ENCODE results near the gene RILPL1. TPM values are rescaled to one million over a fixed set of nuclear protein-coding genes. Genes with fewer than 3 reads are reported as not detected.
"Not testable (repeated sequence)": the region's sequence is repeated elsewhere in the genome, so short reads cannot be mapped to it uniquely, and the experiment has no call there.

RILPL1 gene
- polyA plus RNA-seq, 4 donors: 15.9 to 24.1 (median 18.9) TPM

DNA sequence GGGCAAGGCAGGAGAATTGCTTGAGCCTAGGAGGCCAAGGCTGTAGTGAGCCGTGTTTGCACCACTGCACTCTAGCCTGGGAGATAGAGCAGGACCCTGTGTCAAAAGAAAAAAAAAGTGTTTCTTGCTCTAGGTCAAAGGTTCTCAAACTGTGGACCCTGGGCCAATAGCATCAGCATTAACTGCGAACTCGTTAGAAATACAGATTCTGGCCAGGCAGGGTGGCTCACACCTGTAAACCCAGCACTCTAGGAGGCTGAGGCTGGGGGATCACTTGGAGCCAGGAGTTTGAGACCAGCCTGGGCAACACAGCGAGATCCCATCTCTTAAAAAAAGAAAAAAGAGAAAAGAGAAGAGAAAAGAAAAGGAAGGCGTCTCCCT is 97.9 kb downstream of the RILPL1 start:
- no peak for DNase-seq (ENCODE audit: low read depth in 4 of 4, low spot score in 3 of 4)

DNA sequence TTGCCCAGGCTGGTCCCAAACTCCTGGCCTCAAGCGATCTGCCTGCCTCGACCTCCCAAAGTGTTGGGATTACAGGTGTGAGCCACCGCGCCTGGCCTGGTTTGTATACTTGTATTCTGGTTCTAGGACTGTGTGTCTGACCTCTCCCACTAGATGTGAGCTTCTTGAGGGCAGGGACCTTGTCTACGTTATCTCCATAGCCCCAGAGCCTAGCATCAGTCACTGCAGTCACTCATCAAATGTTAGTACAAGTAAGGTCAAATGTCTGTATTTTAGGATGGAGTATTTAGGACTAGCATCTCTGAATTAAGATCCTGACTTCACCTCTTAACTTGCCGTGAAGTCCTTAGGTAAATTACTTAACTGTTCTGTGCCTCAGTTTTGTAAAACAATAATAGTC is 99.9 kb downstream of the RILPL1 start:
- no peak for DNase-seq (ENCODE audit: low read depth in 4 of 4, low spot score in 3 of 4)

DNA sequence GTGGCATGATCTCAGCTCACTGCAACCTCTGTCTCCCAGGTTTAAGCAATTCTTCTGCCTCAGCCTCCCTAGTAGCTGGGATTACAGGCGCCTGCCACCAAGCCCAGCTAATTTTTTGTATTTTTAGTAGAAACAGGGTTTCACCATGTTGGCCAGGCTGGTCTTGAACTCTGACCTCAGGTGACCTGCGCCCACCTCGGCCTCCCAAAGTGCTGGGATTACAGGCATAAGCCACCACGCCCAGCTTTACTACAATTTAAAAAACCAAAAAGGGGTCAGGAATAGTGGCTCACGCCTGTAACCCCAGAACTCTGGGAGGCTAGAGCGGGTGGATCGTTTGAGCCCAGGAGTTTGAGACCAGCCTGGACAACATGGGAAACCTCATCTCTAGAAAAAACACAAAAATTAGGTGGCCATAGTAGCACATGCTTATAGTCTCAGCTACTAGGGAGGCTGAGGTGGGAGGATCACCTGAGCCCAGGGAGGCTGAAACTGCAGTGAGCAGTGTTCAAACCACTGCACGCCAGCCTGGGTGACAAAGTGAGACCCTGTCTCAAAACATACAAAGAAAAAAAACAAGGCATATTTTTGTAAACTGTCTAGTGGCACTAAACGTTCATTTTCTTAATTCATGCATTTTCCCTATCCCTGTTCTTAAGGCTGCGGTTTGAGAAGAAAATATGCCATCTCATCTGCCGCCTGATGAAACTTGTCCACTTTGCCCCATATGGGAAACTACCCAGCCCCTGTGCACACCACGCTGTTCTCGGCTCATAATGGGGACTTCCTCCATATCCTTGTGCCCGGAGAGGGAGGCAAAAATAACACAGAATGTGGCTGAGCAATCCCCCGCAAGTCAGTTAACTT is 101.3 kb downstream of the RILPL1 start:
- not testable (repeated sequence) for DNase-seq (ENCODE audit: low read depth in 4 of 4, low spot score in 3 of 4)

DNA sequence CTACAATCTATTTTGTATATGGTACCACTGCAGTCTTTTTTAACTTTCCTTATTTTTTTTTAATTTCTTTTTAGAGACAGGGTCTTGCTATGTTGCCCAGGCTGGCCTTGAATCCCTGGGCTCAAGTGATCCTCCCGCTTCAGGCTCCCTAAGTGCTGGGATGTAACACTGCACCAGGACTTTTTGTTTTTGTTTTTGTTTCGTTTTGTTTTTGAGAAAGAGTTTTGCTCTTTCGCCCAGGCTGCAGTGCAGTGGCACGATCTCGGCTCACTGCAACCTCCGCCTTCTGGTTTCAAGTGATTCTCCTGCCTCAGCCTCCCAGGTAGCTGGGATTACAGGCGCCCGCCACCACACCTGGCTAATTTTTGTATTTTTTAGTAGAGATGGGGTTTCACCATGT is 104.4 kb downstream of the RILPL1 start:
- not testable (repeated sequence) for DNase-seq (ENCODE audit: low read depth in 4 of 4, low spot score in 3 of 4)

DNA sequence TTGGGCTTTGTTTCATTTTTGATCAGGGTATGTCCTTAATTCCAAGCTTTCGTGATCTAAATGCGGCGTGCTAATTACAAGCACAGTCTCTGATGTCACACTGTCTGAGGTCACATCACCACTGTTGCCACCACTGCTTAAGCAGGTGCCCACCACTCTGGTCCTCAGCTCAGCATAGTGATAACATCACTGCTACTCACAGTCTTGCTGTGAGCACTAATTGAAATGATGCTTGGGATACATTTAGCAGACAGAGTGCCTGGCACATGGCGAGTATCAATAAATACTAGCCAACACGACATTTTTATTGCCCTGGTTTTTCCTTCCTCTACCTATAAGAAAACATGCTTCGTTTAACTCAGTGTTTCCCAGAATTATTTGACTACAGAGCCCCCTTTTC is 104.9 kb downstream of the RILPL1 start:
- no peak for DNase-seq (ENCODE audit: low read depth in 4 of 4, low spot score in 3 of 4)

DNA sequence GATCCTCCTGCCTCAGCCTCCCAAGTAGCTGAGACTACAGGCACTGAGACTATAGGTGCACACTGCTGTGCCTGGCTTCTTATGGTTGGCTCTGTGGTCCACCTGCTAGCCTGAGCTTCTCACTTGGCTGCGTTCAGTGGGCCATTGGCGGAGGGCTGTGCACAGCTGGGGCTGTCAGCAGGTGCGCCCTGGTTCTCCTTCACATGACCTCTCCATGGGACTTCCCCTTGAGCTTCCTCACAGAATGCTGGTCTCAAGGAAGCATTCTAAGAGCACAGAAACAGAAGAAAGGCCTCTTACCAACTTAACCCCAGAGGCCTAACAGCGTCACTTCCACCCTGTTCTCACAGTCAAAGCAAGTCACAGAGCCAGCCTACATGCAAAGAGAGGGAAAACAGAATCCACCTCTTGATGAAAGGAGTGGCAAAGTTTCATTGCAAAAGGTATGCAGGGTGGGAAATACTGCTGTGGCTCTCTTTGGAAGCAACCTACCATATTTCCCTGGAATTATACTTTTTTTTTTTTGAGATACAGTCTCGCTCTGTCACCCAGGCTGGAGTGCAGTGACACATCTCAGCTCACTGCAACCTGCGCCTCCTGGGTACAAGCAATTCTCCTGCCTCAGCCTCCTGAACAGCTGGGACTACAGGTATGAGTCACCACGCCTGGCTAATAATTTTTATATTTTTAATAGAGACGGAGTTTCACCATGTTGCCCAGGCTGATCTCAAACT is 106.3 kb downstream of the RILPL1 start:
- DNase-seq (ENCODE audit: low read depth in 4 of 4, low spot score in 3 of 4): no peak

DNA sequence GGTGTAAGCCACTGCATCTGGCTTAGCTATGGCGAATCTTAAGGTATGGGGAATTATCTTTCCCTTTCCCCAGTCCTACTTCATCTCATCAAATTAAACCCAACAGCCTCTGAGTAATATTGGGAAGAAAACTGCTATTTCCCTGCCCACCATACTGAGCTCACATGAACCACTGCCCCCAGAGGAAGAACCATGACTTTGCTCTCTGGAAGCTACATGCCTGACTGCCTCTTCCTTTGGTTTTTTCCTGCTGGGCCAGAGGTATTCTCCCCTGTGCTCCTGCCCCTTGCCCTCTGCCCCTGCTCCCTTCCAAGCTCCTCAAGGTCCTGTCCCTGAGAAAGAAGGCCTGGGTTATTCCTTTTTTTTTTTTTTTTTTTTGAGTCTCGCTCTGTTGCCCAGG is 112.2 kb downstream of the RILPL1 start:
- DNase-seq (ENCODE audit: low read depth in 4 of 4, low spot score in 3 of 4): no peak

Other genes starting within 250 kb of the RILPL1 start
- gene SBNO1, start 168.9 kb downstream of the RILPL1 start, polyA plus RNA-seq (ENCODE audit: insufficient read length in 4 of 4): 10 to 100 TPM; 19.3 to 31.1 (median 30.0) TPM
- 10 to 100 TPM; 41.5 to 52.8 (median 50.8) TPM for gene KMT5A, start 149.6 kb downstream of the RILPL1 start, polyA plus RNA-seq (ENCODE audit: insufficient read length in 4 of 4)
- 1 to 10 TPM; 3.9 to 6.2 (median 5.5) TPM for gene RILPL2, start 97.0 kb downstream of the RILPL1 start, polyA plus RNA-seq (ENCODE audit: insufficient read length in 4 of 4)
- gene SNRNP35, start 75.6 kb downstream of the RILPL1 start, polyA plus RNA-seq (ENCODE audit: insufficient read length in 4 of 4): 10 to 100 TPM; 32.3 to 47.6 (median 39.4) TPM
- gene TMED2, start 50.8 kb upstream of the RILPL1 start, polyA plus RNA-seq (ENCODE audit: insufficient read length in 4 of 4): 100 to 1,000 TPM; 196 to 250 (median 223) TPM
- 10 to 100 TPM; 19.9 to 38.2 (median 31.2) TPM for gene DDX55, start 68.4 kb upstream of the RILPL1 start, polyA plus RNA-seq (ENCODE audit: insufficient read length in 4 of 4)
- 10 to 100 TPM; 58.4 to 70.3 (median 63.8) TPM for gene EIF2B1, start 100.0 kb upstream of the RILPL1 start, polyA plus RNA-seq (ENCODE audit: insufficient read length in 4 of 4)
- 10 to 100 TPM; 31.1 to 42.8 (median 36.8) TPM for gene GTF2H3, start 100.1 kb upstream of the RILPL1 start, polyA plus RNA-seq (ENCODE audit: insufficient read length in 4 of 4)
- gene TCTN2, start 137.4 kb upstream of the RILPL1 start, polyA plus RNA-seq (ENCODE audit: insufficient read length in 4 of 4): 10 to 100 TPM; 19.5 to 32.5 (median 27.9) TPM
- gene ATP6V0A2, start 178.6 kb upstream of the RILPL1 start, polyA plus RNA-seq (ENCODE audit: insufficient read length in 4 of 4): 10 to 100 TPM; 18.0 to 24.3 (median 19.1) TPM
- gene DNAH10, start 228.6 kb upstream of the RILPL1 start, polyA plus RNA-seq (ENCODE audit: insufficient read length in 4 of 4): 1 to 10 TPM; 2.2 to 5.2 (median 4.3) TPM